Stimulated activated CD4-positive, alpha-beta T cell treated with anti-CD3 and anti-CD28 coated beads, TNF-alpha, amount 100 ng/mL, for 4 hours (primary cell): ENCODE results near the gene ST3GAL2.
A peak's percentile ranks its signal among the peaks of the same experiment; 100 is the strongest.
"Not testable (repeated sequence)": the region's sequence is repeated elsewhere in the genome, so short reads cannot be mapped to it uniquely, and the experiment has no call there.

Experiments used
- DNase-seq, 3 experiments: peaks; one replicate each; pipeline ENCODE4 v3.0.0-alpha.2; 2020; ENCODE audit warnings: low read depth in 3 of 3

Gene ST3GAL2

GRCh38 chr16:70467608-70468007, 28.7 kb upstream of the ST3GAL2 start:
- DNase-seq = no peak

- DNase-seq = no peak
Observed at GRCh38 chr16:70467113-70467512, 28.2 kb upstream of the ST3GAL2 start.

- no peak for DNase-seq
Observed at GRCh38 chr16:70466805-70467076, 27.8 kb upstream of the ST3GAL2 start.

- DNase-seq = no peak
Observed at GRCh38 chr16:70465999-70466804, 27.3 kb upstream of the ST3GAL2 start.

GRCh38 chr16:70463235-70463634, 24.3 kb upstream of the ST3GAL2 start:
- DNase-seq = no peak

GRCh38 chr16:70460737-70461261, 21.9 kb upstream of the ST3GAL2 start:
- DNase-seq = no peak

- no peak for DNase-seq
Observed at GRCh38 chr16:70457446-70458166, 18.7 kb upstream of the ST3GAL2 start.

- DNase-seq = no peak
Observed at GRCh38 chr16:70455910-70456309, 17.0 kb upstream of the ST3GAL2 start.

- peak; percentile 42 to 62 (median 50) for DNase-seq
Observed at GRCh38 chr16:70454222-70455034, 15.5 kb upstream of the ST3GAL2 start, which contains the start of gene FCSK. Gene FCSK (plus strand): TSS chr16:70454595. CDS start chr16:70463191, 8,596 bp downstream.

GRCh38 chr16:70453892-70454221, 15.0 kb upstream of the ST3GAL2 start:
- no peak for DNase-seq

GRCh38 chr16:70453117-70453891, 14.4 kb upstream of the ST3GAL2 start:
- no peak for DNase-seq

- not testable (repeated sequence) for DNase-seq
Observed at GRCh38 chr16:70451004-70451340, 12.1 kb upstream of the ST3GAL2 start.

GRCh38 chr16:70450142-70451003, 11.5 kb upstream of the ST3GAL2 start:
- DNase-seq = not testable (repeated sequence)

GRCh38 chr16:70448075-70448474, 9.2 kb upstream of the ST3GAL2 start:
- no peak for DNase-seq

- no peak for DNase-seq
Observed at GRCh38 chr16:70444249-70445063, 5.6 kb upstream of the ST3GAL2 start.

- no peak for DNase-seq
Observed at GRCh38 chr16:70442344-70442743, 3.4 kb upstream of the ST3GAL2 start.

GRCh38 chr16:70441406-70441990, 2.6 kb upstream of the ST3GAL2 start:
- no peak for DNase-seq

- no peak for DNase-seq
Observed at GRCh38 chr16:70440009-70440692, 1.3 kb upstream of the ST3GAL2 start.

GRCh38 chr16:70438585-70438968, 323 bp downstream of the ST3GAL2 start:
- DNase-seq = no peak
